Omental fat pad (tissue), 4 donors: ENCODE data around the gene TBCE. TPM values are rescaled to one million over a fixed set of nuclear protein-coding genes. Genes with fewer than 3 reads are reported as not detected.
"Not testable (repeated sequence)": the region's sequence is repeated elsewhere in the genome, so short reads cannot be mapped to it uniquely, and the experiment has no call there.

Source experiments
- ATAC-seq: fragments of 150-250 bp; one replicate; pipeline ENCODE4 v1.9.1; 2016; ENCODE audit warnings: mild to moderate bottlenecking, moderate library complexity; ENCODE audit not compliant: low FRiP score
- DNase-seq: peaks from one replicate; pipeline ENCODE4 v3.0.0-alpha.2; 2019; ENCODE audit warnings: low spot score
- total RNA-seq, 4 donors: library from RNA; depleted of rRNA; stranded (reverse); fragments of >200 nt; gene quantifications; one replicate each; pipeline ENCODE4 v1.1.0, GENCODE V29; 2016
- TF ChIP-seq, protein P1 (sequence below), 3 donors: fragments of 450-650 bp; IDR thresholded peaks; one replicate each; pipeline ENCODE4 v1.5.1; 2016 to 2017; ENCODE audit warnings: antibody characterized with exemption in 3 of 3, mild to moderate bottlenecking in 3 of 3, moderate library complexity in 2 of 3

The TBCE gene
- total RNA-seq, 4 donors from 2014 or later = 10.9 to 27.3 (median 19.2) TPM

- TF ChIP-seq, protein P1, sequence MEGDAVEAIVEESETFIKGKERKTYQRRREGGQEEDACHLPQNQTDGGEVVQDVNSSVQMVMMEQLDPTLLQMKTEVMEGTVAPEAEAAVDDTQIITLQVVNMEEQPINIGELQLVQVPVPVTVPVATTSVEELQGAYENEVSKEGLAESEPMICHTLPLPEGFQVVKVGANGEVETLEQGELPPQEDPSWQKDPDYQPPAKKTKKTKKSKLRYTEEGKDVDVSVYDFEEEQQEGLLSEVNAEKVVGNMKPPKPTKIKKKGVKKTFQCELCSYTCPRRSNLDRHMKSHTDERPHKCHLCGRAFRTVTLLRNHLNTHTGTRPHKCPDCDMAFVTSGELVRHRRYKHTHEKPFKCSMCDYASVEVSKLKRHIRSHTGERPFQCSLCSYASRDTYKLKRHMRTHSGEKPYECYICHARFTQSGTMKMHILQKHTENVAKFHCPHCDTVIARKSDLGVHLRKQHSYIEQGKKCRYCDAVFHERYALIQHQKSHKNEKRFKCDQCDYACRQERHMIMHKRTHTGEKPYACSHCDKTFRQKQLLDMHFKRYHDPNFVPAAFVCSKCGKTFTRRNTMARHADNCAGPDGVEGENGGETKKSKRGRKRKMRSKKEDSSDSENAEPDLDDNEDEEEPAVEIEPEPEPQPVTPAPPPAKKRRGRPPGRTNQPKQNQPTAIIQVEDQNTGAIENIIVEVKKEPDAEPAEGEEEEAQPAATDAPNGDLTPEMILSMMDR (IDR thresholded peaks at IDR 0.05) = no peak
- ATAC-seq (no peak), DNase-seq (no peak)
These were observed 86.8 kb downstream of the TBCE start for GRCh38 chr1:235454021-235454420.

DNA sequence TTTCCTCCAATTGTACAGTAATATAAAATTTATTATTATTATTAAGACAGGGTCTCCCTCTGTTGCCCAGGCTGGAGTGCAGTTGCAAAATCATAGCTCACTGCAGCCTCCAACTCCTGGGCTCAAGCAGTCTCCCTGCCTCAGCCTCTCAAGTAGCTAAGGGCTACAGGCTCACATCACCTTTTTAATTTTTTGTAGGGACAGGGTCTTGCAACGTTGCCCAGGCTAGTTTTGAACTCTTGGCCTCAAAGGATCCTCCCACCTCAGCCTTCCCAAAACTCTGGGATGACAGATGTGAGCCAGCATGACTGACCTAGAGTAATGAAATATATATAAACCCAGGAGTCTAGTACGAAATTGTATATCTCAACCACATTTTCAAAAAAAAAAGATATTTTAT, 87.9 kb downstream of the TBCE start:
- TF ChIP-seq, protein P1 (IDR thresholded peaks at IDR 0.05) = no peak
- no peak for DNase-seq
- no peak for ATAC-seq

GRCh38 chr1:235455823-235456222, 88.6 kb downstream of the TBCE start:
- no peak for DNase-seq
- ATAC-seq = no peak
- TF ChIP-seq, protein P1 (IDR thresholded peaks at IDR 0.05) = no peak

- not testable (repeated sequence) for DNase-seq, ATAC-seq
These were observed 90.6 kb downstream of the TBCE start for GRCh38 chr1:235457856-235458255.

GRCh38 chr1:235460770-235461169, 93.5 kb downstream of the TBCE start:
- TF ChIP-seq, protein P1 (IDR thresholded peaks at IDR 0.05) = no peak
- ATAC-seq (no peak), DNase-seq (no peak)

DNA sequence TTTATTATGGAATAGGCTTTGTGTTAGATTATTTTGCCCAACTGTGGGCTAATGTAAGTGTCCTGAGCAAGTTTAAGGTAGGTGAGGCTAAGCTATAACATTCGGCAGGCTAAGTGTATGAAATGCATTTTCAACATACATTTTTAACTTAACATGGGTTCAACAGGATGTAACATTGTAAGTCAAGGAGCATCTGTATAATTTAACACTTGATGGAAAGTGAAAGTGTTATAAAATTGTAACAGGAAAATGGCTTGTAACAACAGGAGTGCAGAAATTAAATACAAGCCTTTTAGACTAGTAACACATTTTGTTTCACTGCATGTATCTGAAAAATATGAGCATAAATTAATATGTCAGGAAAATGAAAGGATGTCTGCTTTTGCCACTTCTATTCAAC, 94.7 kb downstream of the TBCE start:
- no peak for ATAC-seq
- no peak for DNase-seq
- TF ChIP-seq, protein P1 (IDR thresholded peaks at IDR 0.05) = no peak

DNA sequence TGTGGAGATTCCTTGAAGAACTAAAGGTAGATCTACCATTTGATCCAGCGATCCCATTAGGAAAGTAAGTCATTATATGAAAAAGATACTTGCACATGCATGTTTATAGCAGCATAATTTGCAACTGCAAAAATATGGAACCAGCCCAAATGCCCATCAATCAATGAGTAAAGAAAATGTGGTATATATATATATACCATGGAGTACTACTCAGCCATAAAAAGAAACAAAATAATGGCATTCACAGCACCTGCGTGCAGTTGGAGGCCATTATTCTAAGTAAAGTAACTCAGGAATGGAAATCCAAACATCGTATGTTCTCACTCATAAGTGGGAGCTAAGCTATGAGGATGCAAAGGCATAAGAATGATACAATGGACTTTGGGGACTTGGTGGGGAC, 95.6 kb downstream of the TBCE start:
- DNase-seq, ATAC-seq: not testable (repeated sequence)

- ATAC-seq (no peak), DNase-seq (no peak)
- TF ChIP-seq, protein P1 (IDR thresholded peaks at IDR 0.05) = no peak
These were observed 97.8 kb downstream of the TBCE start for GRCh38 chr1:235465066-235465465.
